GM19025 (cell line): Measurements from ENCODE around the gene XPO6.

Experiments used
- ATAC-seq: cut with Tn5 transposase; IDR thresholded peaks from one replicate; pipeline ENCODE4 v1.9.1; 2021; ENCODE audit warnings: mild to moderate bottlenecking, low read depth, moderate library complexity; ENCODE audit not compliant: unreplicated experiment

The XPO6 gene

DNA sequence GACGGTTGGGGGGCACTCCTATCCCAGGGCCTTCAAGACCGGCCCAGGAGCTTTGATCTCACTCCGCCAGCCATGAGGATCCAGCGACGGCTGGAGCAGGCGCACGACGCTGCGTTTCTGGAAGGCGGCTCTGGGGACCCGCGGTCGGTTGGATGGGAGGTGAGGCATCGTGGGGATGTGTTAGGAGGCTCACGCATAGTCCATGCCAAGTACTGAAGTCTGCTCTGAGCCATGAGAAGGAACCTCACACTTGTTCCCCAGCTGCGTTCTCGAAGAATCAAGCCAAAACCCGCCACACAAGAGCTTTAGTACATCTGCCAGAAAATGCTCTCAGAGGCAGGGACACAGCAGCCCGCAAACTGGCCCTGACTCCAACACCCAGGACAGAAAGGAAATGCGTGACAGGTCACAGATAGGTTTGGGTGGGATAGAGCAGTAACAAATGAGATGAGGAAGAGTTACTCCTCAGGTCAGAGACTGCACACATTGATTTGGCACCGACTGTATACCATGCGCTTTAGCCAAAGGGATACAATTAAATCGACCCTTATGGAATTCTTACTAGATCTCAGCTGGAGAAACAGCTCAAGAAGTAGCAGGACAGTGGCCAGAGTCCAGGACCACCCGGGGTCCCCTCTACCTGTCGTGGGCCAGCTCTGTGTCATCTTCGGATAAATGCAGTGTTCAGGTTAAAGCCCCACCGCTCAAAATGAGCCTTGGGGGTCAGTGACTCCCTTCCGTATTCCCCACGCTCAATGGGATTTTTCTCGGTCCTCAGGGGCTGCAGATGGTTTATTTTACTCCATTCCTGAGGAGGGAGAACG is 141.6 kb downstream of the XPO6 start:
- ATAC-seq, result no peak

DNA sequence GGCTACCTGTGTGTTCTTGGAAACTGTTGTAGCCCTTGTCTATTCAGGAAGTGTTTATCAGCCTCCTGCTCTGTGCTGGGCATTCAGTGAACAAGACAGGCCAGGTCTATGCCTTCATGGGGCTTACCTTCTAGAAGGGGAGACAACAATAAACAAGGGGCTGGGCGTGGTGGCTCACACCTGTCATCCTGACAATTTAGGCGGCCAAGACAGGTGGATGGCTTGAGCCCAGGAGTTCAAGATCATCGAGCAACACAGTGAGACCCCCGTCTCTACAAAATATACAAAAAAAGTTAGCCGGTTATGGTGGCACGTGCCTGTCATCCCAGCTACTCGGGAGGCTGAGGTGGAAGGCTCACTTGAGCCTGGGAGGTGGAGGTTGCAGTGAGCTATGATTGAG is 142.8 kb downstream of the XPO6 start:
- no peak for ATAC-seq

DNA sequence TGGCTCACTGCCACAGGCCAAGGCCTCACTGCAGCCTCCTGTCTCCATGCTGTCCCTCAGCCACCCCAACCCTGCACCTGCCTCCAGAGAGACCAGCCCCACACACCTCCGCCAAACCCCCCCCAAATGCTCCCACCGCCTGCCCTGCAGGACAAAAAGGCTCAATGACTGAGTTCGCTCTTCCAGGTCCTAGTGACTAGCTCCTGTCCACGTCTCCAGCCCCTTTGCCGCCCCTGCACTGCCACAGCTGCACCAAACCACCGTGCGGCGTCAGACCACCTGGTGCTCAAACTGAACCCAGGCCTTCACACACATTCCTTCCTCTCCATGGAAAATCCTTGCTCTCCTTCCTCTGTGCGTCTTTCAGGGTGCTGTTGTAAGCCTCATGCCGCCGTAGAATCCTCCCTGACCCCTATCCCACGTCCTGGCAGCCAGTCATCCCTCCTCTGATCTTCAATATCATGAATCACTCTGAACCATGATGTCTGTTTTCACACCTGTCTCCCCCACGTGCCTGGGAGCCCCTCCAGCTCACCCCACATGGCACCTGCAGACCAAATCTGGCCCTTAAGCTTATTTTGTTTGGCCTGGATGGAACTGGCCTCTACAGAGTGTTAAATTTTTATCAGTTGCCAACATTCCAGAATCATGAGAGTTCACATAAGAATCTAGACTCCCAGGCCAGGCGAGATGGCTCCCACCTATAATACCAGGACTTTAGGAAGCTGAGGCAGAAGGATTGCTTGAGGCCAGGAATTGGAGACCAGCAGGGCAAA is 144.0 kb downstream of the XPO6 start:
- no peak for ATAC-seq

DNA sequence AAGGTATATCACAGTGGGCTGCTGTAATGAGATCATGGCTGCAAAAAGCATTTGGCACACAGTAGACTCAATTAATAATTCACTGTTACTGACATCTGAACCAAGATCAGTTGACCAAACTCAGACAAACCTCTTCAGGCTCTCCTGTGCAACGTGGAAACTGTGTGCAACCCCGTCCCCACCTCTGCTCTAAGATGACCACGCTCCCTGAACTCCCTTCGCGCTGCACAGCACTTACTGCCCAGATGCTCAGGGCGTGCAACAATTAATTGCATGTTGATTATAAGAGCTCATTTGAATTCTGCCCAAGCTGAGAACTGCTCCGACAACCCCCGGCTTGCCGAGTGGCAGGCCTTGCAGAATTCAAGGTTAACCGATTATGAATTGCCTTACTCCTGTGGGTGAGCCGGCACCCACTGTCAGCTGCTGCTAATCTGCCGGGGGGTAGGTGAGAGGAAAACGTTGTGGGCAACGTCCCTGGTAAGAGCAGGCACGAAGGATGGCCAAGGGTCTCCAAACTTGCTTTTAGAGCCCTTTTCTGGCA is 147.0 kb downstream of the XPO6 start:
- no peak for ATAC-seq

DNA sequence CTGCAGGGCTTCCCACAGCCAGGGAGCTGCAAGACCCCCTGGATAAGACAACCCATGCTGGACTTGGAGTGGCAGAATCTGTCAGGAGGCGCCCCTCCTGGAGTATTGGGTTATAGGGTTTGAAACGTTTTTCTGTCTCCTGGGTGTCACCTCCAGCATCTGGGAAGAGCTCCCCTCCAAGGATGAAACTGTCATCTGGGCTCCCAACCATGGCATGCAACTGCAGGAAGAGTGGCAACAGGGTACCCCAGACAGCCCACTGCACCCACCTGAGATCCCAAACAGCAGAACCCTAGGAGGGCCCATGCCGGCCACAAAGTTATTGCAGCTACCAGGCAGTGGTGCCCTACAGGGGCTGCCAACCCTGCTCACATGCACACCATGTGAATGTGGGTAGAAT is 147.6 kb downstream of the XPO6 start:
- ATAC-seq, result no peak

DNA sequence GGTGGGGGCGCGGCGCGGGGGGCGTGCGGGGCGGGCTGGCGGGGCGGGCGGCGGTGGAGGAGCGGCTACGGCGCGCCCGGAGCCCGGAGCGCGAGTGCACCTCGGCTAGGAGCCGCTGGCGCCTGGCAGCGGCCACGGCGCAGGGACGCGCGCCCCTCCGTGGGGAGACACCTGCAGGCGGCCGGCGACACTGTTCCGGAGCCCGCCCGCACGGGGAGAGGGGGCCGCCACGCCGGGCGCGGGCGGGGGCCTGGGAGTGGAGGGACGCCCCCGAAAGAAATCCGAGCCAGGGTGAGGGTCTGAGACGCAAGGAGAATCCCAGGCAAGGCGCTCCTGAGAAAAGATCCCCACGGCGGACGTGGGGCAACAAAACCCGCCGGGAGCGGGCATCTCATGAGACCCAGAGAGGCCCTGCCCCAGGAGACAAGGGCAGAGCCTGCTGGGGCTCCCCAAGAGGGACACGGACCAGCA is 148.1 kb downstream of the XPO6 start, which contains the start of gene GSG1L:
TSS of gene GSG1L (minus strand) at position 124 of the 471 bp plus-strand sequence. CDS start 290 bp downstream, outside the sequence.
- ATAC-seq, result no peak

DNA sequence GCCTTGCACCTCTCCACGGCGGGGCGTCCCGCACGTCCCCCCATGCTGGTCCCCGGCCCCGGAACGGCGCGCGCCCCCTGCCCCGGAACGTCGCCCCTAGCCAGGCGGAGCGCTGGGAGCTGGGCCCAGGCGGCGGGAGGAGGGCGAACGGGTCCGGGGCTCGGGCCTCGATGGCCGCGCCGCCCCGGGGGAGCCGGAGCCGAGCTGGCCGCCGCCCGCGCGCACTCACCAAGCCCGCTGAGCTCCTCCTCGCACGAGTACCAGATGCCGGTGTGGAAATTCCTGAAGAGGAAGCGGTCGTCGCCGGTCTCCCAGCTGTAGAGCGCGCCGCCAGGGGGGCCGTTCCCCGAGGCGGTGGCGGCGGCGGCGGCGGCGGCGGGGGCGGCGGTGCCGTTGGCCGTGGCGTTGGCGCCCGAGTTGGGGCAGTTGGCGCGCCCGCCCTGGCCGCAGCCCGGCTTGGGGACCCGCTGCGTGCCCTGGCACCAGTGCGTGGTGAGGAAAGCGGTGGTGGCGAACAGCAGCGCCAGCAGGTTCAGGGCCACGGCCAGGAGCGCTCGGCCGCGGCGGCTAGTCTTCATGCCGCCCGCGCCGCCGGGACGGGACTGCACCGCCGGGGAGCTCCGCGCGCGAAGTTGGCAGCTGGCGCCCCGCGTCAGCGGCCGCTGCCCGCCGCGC is 148.8 kb downstream of the XPO6 start:
- ATAC-seq, result no peak

DNA sequence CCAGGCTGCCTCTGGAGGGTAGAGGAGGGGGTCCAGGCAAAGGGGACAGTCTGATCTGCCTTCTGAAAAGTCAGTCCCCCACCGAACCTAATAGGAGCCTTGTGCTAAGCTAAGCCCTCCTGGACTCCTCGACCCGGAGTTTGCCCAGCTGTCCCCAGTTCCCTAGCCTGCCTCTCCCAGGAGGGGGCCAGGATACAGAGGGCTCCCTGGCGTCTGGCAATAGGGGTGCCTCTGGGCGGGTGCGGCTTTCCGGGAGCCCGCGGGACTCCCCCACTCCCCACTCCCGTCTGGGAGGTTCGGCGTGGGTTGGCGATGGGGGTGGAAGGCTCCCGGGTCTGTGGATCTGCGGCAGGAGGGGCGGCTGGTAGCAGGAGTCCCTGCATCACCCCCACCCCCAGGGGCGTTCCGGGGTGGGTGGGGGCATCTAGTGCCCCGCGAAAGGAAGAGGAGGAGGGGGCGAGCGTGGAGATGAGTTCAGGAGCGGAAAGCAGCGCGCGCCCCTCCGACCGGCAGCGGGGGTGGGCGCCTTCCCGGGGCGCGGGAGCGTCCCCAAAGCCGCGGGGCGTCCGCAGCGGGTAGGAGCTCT is 149.4 kb downstream of the XPO6 start:
- ATAC-seq, result no peak

DNA sequence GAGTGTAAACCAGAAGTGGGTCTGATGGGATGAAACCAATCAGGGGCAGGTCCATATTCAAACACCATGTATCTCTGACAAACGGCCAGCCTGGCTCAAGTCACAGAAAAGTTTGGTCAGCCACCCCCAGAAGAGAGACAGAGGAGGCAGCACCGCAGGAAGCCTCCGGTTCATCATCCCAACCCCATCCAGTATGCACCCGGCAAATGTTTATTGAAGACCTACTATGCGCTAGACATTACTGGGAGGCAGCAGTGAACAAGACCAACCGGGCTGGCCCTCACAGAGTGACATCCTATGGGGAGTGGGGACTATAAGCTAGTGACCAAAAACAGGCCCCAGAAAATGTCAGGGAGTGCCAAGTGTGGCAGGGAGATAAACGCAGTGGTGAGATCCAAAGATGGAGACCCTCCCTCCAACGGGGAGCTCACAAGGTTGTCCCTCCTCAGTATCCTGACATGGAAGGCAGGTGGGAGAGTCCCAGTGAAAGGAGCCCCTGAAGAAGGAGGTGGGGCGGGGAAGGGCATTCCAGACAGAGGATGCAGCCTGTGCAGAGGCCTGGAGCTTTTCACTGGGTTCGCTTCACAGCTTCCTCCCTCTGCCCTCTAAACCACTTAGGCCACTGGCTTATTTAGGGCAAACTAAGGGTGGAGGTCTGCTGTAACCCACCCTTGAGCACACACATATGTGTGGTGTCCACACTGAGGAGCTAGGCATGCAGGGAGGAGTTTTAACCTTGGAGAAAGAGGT is 150.2 kb downstream of the XPO6 start:
- no peak for ATAC-seq

DNA sequence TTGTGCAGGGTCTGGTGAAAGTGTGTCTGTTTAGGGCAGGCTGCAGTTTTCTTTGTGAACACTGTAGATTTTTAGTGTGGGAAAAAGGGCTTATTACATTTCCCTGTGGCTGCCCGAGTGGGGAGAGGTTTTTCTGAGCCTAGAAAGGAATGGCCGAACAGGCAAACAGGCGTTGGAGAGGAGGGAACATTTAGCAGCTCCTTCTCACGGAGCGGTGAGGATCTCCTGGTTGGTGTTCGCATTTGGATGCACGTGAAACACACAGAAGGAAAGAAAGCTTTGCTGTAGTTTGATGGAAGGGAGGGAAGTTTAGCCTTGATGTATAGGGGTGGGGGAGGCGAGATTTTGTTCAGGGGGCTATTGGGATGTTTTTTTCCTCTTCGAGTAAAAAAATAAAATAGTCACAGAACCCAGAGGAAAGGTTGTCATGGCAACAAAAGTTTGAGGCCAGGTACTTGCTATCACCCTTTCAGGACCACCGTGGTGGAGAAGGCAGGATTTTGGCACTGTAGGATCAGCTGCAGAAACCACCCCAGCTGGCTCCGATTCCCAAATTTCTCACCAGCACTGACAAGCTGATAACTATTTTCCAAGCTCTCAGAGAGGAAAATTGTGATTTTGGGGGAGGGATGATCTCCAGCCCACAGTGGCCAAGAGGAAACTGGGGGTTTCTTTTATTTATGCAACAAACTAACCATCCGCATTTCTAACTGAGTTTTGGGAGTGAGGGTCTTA is 151.8 kb downstream of the XPO6 start:
- ATAC-seq, result no peak

DNA sequence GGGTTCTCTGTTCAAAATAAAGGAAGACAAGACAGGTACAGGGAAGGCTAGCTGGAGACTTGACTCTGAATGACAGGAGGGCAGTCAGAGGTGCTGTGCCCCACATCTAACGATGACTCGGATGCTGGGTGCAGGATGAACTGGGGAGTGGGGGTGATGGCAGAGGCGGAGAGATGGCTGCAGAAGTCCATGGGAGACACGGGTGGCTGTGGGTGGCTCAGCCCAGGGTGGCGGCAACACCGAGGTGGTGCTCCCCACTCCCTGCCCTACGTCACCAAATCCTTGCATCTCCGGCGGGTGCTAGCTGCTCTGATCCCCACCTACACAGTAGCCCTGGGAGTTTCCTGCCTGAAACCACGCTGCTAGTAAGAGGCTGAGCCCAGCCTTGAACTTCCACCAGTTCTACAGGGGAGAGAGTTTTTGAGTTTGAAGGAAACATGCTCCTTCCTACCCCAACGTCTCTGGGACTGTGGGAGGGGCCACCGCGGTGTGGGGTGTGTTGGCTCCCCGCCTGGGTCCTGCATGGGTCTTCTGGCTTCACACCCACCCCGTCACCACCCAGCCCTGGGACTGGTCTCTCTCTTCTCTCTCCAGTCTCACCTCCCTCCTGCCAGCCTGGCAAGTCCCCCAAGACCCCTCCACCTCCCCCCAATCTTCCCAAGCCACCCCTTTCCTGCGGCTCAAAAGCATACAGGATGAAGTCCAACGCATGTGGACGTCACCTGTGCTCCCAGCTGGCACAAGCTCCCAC is 152.8 kb downstream of the XPO6 start:
- no peak for ATAC-seq

DNA sequence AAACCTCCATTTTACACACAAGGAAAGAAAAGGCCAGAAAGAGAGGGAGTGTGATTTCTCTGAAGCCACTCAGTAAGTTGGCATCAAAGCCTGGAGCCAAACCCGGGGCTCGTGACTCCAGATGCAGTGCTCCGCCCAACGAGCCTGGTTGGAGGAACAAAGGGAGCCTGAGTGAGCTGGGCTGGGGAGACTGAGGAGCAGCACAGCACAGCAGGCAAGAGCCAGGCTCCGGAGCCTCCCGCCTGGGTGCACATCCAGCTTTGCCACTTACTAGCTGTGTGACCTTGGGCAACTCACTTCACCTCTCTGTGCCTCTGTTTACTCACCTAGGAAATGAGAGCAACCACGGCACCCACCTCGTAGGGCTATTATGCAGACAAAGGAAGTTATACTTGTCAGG is 153.8 kb downstream of the XPO6 start:
- no peak for ATAC-seq

DNA sequence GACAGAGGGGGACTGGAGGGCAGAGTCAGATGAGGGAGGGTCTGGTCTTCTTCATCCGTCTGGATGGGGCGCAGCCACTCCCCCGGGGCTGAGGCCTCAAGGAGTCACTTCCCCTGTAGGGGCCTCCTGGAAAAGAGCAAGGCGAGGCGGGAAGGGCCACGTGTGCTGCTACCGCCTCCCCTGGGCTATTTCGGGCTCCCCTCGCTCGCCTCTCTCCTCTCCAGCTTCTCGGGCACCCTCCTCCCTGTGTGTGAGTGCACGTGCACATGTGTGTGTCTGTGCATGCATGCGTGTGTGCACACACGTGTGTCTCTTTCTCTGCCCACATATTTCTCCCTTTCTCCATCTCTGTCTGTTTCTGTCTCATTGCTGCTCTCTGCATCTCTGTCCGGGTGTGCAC is 158.3 kb downstream of the XPO6 start:
- ATAC-seq, result no peak

DNA sequence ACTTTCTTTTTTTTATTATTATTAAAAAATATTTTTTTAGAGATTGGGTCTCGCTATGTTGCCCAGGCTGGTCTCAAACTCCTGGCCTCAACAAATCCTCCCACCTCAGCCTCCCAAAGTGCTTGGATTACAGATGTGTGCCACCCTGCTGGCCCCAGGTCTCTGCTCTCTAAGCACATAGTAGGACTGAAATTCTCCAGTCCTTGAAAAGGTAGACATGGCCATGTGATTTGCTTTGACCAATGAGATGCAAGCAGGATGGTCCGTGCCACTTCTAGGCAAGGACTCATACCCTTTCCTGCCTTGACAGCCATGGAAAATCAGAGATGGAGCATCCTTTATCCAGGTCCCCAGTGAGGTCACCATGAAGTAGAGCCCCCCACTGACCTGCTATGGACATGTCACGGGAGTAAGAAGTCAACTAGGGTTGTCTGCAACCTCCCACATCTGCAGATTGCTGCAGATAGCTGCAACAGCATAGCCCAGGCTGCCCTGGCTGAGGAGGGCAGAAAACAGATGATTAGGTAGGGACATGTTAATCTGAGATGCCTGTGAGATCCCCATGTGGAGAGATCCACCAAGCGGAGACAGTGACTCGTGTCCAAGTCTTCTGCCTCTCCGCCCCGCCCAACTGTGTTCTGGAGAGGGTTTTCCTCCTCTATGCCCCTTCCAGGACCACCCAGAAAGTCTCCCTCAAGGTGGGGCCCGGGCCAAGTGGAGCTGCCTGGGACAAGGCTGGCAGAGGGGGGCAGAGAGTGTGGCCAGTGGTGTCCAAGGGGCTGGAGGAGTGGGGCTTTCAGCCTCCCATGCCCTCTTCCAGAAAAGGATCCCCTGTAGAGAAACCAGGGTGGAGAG is 159.3 kb downstream of the XPO6 start:
- ATAC-seq, result no peak

DNA sequence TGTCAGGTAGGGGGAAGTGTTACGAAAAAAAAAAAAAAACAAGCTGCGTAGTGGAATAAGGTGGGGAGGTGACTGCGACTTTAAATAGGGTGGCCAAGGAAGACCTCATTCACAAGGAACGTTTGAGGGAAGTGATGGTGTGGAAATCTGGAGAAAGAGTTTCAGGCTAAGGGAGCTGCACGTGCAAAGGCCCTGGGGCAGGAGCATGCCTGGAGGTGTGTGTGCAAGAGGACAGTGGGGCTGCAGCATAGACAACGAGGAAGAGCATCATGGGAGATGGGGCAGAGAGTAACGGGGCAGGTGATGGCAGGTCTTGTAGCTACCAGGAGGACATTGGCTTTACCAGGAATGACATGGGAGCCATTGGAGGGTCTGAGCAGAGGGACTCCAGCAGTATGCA is 160.3 kb downstream of the XPO6 start:
- ATAC-seq, result no peak
